Kidney capillary endothelial cell (primary cell): ENCODE data around the gene STRIP2.
"Not testable (repeated sequence)": the region's sequence is repeated elsewhere in the genome, so short reads cannot be mapped to it uniquely, and the experiment has no call there.

Experiments used
- DNase-seq: peaks from one replicate; pipeline ENCODE4 v3.0.0-alpha.2; 2018; ENCODE audit warnings: low spot score

STRIP2 gene

DNA sequence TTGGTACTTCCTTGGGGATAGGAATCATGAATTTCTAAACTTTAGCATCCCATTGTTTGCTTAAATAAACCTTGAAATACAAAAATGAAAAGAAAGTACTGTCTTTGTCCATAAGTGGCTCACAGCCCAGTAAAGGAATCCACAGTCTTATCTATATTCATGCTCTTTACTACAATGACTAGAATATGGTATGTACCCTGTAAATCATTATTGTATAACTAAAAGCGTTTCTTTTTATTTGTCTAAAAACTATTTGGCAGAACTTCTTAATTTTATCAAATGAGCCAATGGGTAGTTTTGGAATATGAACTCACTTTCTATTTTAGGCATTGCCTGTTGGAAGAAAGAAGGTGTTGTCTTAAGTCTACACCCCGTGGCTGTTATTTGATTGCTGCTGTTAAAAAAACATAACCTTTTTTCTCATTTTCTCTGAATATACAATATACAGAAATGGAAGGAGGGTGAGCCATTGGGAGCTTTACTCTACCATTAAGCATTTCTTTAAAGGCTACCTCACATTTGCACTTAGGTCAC is 12.4 kb upstream of the STRIP2 start:
- no peak for DNase-seq

GRCh38 chr7:129422727-129423126 is 11.5 kb upstream of the STRIP2 start:
- DNase-seq, result no peak

DNA sequence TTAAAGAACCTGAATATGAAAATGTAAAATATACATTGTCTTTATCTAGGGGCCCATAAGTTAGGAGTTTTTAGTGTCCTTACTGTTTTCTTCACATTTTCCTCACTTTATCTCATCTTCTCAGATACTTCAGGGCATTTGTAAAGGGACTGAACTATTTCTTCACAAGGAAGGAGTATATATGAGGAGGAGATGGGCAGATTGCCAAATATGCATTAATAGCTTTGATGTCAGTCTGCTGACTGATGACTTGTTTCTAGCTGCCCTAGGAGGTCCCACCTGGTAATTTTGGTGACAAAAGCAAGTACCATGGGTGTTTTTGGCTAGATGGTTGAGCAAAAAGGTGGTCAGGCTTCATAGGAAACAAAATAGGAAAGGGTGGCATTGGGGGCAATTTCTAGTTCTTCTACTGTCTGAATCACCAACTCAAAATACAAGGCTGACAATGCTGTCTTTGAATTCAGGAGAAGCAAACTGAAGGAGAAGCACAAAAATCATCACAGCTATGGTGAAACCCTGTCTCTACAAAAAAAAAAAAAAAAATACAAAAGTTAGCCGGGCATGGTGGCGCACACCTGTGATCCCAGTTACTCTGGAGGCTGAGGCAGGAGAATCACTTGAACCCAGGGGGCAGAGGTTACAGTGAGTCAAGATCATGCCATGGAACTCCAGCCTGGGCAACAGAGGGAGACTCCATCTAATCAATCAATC is 10.4 kb upstream of the STRIP2 start:
- peak; percentile 17 for DNase-seq

GRCh38 chr7:129426482-129426881 is 7.8 kb upstream of the STRIP2 start:
- no peak for DNase-seq

DNA sequence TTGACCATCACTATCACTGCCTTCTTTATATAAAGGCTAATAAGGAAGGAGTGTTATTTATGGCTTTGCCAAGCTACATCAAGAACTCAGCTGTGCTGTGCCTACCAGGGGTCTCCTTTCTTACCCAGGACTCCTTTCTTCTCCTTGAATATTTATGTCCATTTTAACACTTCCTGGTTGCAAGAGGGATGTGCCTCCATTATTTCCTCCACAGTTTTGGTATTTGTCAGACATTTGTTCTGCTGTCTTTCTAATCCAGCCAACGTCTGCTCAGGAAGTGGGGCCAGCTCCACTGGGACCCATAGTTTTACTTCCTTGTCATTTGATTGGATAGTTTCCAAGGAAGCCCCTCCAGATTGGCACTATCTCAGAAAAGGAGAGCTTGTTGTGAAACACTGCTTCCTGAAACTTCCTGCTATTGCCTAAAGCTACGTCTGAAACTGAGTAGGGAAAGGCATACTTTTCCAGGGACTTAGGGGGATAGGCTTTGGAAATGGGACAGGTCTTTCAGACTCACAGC is 6.6 kb upstream of the STRIP2 start:
- DNase-seq, result no peak

DNA sequence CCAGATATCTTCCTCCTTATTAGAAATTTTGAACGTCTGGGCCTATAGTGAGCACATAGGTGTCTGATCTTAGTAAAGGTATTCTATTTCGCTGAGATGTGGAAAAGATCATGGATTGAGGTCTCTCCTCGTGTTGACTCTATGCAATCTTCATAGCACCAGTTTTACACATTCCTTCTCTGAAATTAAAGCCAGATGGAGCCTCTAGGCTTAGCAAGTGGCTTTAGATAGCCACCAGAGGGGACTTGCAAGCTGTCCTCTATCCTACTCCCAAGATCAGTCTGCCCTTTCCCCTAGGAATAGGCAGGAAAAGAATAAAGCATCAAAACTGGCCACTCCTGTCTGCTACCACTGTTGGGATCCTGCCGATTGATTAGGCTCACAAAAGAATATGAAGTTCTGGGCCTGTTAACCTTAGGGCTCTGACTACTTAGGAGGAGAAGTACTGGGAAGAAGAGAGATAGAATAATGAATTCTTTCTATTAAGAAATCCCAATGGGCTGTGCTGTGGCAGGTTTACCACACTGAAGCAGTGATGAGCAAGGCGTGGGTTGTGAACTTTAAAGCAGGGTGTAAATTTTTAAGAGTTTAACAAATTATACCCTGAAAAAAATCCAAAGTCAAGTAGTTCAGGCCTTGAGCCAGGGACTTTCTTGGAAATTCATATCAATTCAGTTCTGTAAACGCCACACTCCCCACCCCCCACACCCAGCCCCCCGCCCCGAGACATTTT is 2.2 kb upstream of the STRIP2 start:
- DNase-seq, result no peak

- peak; percentile 7 for DNase-seq
Observed at GRCh38 chr7:129434675-129435318, 565 bp downstream of the STRIP2 start.

- DNase-seq, result no peak
Observed at GRCh38 chr7:129435414-129435829, 1.2 kb downstream of the STRIP2 start.

DNA sequence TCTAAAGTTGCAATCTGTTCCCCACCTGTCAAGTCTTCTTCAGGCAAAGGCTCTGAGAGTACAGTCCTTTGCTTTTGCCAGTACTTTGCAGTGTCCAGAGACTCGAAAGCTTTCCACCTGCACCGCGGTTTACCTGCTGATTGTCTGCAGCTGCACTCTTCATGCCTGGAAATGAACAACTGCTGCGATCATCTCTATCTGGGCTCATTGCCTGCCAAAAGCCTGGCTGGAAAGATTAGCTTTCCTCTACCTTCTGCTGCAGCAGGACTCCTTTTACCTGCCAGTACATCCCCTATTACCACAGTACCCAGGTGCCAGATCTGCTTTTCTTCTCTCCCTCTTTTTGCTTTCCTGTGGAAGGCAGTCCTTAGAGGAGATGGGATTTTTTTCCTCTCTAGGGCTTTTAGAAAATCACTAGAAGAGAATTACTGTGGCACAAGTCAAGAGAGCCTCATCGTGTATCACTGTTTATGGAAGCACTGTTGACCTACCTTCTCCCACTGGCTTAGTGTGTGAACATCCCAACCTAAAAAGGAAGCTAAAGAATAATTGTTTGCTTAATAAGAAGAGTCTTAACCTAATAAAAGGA is 2.2 kb downstream of the STRIP2 start:
- DNase-seq, result no peak

DNA sequence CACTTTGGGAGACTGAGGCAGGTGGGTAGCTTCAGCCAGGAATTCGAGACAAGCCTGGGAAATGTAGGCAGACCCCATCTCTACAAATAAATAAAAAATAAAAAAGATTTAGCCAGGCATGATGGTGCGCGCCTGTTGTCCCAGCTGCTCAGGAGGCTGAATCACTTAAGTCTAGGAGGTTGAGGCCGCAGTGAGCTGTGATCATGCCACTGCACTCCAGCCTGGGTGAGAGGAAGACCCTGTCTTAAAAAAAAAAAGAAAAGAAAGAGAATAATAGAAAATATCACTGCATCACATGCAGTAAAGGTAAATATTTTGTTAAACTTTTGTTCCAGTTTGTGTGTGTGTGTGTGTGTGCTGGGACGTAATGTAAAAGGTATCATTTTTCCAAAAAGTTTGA is 3.0 kb downstream of the STRIP2 start:
- DNase-seq, result no peak

- no peak for DNase-seq
Observed at GRCh38 chr7:129438281-129438838, 4.1 kb downstream of the STRIP2 start.

DNA sequence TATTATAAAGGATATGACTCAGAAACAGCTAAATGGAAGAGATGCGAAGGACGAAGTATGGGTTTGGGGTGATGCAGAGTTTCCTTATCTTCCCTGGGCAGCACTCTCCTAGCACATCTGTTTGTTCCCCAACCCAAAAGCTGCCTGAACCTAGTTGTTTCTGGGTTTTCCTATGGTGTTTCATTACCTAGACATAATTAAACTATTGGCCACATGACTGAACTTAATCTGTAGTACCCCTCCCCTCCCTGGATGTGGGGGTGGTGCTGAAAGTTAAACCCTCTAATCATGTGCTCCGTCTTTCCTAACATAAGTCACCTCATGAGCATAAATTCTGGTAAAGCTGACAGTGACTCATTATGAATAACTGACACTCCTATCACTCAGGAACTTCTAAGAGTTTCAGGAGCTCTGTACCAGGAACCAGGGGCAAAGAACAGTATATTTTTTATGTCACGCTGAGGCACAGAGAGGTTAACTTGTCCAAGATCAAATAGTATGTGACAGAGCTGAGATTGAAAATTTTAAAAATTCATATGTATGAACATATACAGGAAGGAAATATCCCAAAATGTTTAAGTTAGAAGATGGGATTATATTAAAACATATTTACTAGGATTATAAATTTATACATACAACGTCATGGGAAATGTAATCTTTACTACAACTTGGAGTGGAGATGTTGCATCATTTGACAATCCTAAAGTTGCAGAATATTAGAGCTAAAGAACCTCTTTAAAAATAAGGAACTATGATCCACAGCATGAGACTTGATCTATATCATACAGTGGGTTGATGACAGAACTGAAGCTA is 4.8 kb downstream of the STRIP2 start:
- DNase-seq, result peak; percentile 59

GRCh38 chr7:129439963-129440625 is 5.9 kb downstream of the STRIP2 start:
- no peak for DNase-seq

DNA sequence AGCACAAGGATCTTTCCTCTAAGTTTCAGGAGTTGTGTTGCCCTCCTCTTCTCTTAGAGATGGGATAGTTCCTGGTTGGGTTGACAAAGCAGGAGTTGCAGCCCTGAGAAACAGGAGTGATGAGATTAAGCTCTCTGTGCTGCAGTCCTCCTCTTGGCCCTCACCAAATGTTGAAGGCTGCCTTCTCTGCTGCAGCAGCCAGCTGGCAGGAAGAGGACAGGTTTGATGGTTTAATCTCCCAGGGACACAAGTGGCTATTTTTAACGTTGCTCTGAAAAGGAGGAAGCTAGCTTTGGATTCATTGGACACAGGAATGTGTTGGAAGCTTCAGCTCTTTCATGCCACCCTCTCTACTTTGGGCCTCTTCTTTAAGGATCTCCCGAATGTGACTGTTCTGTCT is 9.4 kb downstream of the STRIP2 start:
- no peak for DNase-seq

- DNase-seq, result not testable (repeated sequence)
Observed at GRCh38 chr7:129444776-129445175, 10.5 kb downstream of the STRIP2 start.

GRCh38 chr7:129446925-129447324 is 12.7 kb downstream of the STRIP2 start:
- DNase-seq, result not testable (repeated sequence)

- not testable (repeated sequence) for DNase-seq
Observed at GRCh38 chr7:129447445-129447844, 13.2 kb downstream of the STRIP2 start.

DNA sequence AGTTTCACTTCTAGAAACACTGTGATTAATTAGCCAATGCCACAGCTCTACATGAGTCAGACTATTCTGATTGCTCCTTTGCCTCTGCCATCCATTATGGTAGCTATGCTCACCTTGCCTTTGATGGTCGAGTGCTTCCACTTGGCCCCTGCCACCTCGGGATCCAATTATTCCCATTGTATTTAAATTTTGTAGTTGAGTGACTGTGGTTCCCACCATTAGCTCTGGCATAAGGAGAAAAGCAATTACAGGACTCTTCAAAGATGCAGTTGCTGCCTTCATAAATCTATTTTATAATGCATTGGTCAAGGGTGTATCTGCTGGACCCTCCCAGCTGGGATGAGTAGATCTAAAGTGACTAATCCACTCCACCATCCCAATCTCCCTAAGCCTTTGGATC is 14.4 kb downstream of the STRIP2 start:
- DNase-seq, result not testable (repeated sequence)

DNA sequence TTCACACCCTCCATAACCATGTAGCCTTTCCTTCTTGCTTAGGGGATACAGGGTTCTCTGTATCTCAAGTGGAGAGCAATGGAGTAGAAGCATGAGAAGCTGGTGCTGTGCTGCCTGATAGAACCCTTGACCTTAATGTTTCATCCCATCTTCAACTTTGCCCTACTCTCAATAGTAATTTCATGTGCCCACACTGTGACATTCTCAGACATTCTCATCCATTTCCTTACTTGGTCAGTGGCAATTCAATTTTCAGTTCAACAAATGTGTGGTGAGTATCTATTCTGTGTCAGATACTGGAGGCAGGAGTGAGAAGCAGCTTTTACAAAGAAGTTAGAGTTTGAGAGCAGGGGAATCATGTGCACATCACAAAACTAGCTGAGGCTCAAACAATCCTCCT is 16.1 kb downstream of the STRIP2 start:
- no peak for DNase-seq

DNA sequence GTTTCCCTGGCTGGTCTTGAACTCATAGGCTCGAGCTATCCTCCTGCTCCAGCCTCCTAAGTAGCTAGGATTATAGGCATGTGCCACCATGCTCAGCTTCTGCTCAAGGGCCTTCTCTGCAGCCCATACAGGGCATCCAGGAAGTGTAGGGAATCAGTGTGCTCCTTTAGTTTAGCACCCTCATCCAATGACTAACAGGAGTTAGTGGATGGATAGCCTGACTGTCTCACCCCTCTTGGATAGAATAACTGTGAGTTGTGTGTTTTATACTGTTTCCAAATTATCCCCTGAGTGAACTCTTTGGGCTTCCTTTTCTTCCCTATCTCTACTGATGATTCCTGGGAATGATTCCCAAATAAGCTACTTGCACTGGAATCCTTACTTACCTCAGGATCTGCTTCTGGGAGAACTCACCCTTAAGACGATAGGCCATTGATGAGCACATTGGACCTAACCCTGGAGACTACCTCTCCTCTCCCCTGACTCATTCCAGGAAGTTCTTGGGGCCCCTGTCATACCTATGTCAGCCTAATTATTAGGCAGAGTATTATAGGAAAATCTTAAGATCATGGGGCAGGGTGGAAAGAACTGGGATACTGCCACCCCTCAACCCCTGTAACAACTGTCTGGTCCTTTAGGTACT is 18.5 kb downstream of the STRIP2 start:
- DNase-seq, result no peak
